ENCODE data around the gene KANTR. TPM values are rescaled to one million over a fixed set of nuclear protein-coding genes. Genes with fewer than 3 reads are reported as not detected.

KANTR gene
- total and polyA plus RNA-seq, 2 of the 4 experiments (the other 2 are of a cell fraction) = 1.6 to 6.3 TPM

GRCh38 chrX:53122013-53122412 lies 28.1 kb downstream of the KANTR start:
- no peak overlapping the region for H2BK5ac ChIP-seq (ENCODE audit: low read depth, low read length, poor library complexity, severe bottlenecking)
- no peak overlapping the region for H2AFZ ChIP-seq (replicated peaks; ENCODE audit: low read length, poor library complexity)
- ChIA-PET CTCF (no interaction called here), POLR2A (ENCODE audit: unreplicated experiment) (no interaction called here)
- no peak overlapping the region for H3K4me3 ChIP-seq (ENCODE audit: insufficient read depth, low read depth, low read length)
- no peaks in the 10 kb centered on the region; the same call in 1 of the 2 replicates for H3K27me3 ChIP-seq (ENCODE audit: control insufficient read depth, insufficient read depth, low read length)
- H3K27ac ChIP-seq (ENCODE audit: insufficient read depth, low read length) = no peak overlapping the region
- BruUV-seq (replicated peaks) = no TSS peak
- H3K23ac ChIP-seq (ENCODE audit: low read depth, low read length) = no peak overlapping the region
- H3K9me3 ChIP-seq (ENCODE audit: control insufficient read depth, insufficient read depth, low read length) = no peaks in the 10 kb centered on the region
- H3K14ac ChIP-seq (replicated peaks; ENCODE audit: low read depth, low read length) = no peak overlapping the region
- no peak overlapping the region for H4K5ac ChIP-seq (ENCODE audit: low read depth, low read length)
- no peak overlapping the region for H4K91ac ChIP-seq (ENCODE audit: insufficient read depth, low read depth, low read length)
- dilution Hi-C loops (cut with HindIII; ENCODE audit: low sequenced_read_pairs, unreplicated experiment) (no loop called here), intact Hi-C loops (cut with micrococcal nuclease) (no loop called here), in situ Hi-C loops (cut with MboI; ENCODE audit: low sequenced_read_pairs) (no loop called here)
- peaks cover 4 to 9% of the 10 kb centered on the region in 2 experiments; a peak in 3 of 4 replicates for H3K79me1 ChIP-seq (ENCODE audit: low read depth in 1 of 2, low read length in 2 of 2)
- no peak for TF ChIP-seq CHD1 (IDR thresholded peaks at IDR 0.05; ENCODE audit: low read depth, low read length)
- ATAC-seq (ENCODE audit: low read depth) = no peak
- H3K18ac ChIP-seq (ENCODE audit: low read depth, low read length) = no peak overlapping the region
- WGBS, 2 experiments (ENCODE audit: extremely low coverage in 2 of 2, insufficient read length in 1 of 2) = no CpG with 5 or more reads among the region's 1 CpG
- H4K8ac ChIP-seq (ENCODE audit: low read depth in 2 of 2, low read length in 2 of 2) = no peak overlapping the region
- no peaks in the 10 kb centered on the region for H4K20me1 ChIP-seq (ENCODE audit: insufficient read depth, low read length)
- no peak overlapping the region for H3K56ac ChIP-seq (ENCODE audit: extremely low read depth, insufficient read depth, low read length)
- no peak for DNase-seq
- H2AK5ac ChIP-seq (ENCODE audit: low read depth, low read length) = no peak overlapping the region
- H3K36me3 ChIP-seq (ENCODE audit: control insufficient read depth, insufficient read depth, low read length) = peaks cover 1% of the 10 kb centered on the region; the same call in 1 of the 2 replicates
- H3K4me1 ChIP-seq (ENCODE audit: control insufficient read depth, insufficient read depth, low read length) = peaks cover 2% of the 10 kb centered on the region; the same call in 1 of the 2 replicates
- no peak overlapping the region for H3K4ac ChIP-seq (ENCODE audit: low read depth, low read length)
- no peak overlapping the region for H3K4me2 ChIP-seq (ENCODE audit: low read depth, low read length)
- no peak overlapping the region for H2BK120ac ChIP-seq (ENCODE audit: low read depth, low read length)
- no peak overlapping the region for H3K9ac ChIP-seq (ENCODE audit: low read depth, low read length)
- no peak overlapping the region for H2AK9ac ChIP-seq (replicated peaks; ENCODE audit: low read depth, low read length, poor library complexity)
- H2BK20ac ChIP-seq (ENCODE audit: low read depth, low read length) = no peak overlapping the region
- H2BK15ac ChIP-seq (ENCODE audit: low read depth, low read length) = no peak overlapping the region
- H3K9me1 ChIP-seq (ENCODE audit: insufficient read depth, low read length) = no peaks in the 10 kb centered on the region; the same call in 1 of the 2 replicates
